ENCODE measurements around the gene REPS2.

The REPS2 gene

GRCh38 chrX:17036171-17036961 lies 89.9 kb downstream of the REPS2 start:
- no peak for DNase-seq (ENCODE audit: low spot score)

GRCh38 chrX:17038277-17038676 lies 91.8 kb downstream of the REPS2 start:
- DNase-seq (ENCODE audit: low spot score), result no peak

GRCh38 chrX:17038681-17039161 lies 92.3 kb downstream of the REPS2 start:
- DNase-seq (ENCODE audit: low spot score), result no peak

- no peak for DNase-seq (ENCODE audit: low spot score)
Observed at GRCh38 chrX:17039826-17040225, 93.4 kb downstream of the REPS2 start.

- DNase-seq (ENCODE audit: low spot score), result no peak
Observed at GRCh38 chrX:17040711-17041110, 94.3 kb downstream of the REPS2 start.

- no peak for DNase-seq (ENCODE audit: low spot score)
Observed at GRCh38 chrX:17042037-17042436, 95.6 kb downstream of the REPS2 start.

GRCh38 chrX:17046478-17047097 lies 100.1 kb downstream of the REPS2 start:
- DNase-seq (ENCODE audit: low spot score), result peak; percentile 34

- DNase-seq (ENCODE audit: low spot score), result no peak
Observed at GRCh38 chrX:17047224-17047623, 100.8 kb downstream of the REPS2 start.

GRCh38 chrX:17052210-17052609 lies 105.8 kb downstream of the REPS2 start:
- DNase-seq (ENCODE audit: low spot score), result no peak

GRCh38 chrX:17052793-17053192 lies 106.3 kb downstream of the REPS2 start:
- no peak for DNase-seq (ENCODE audit: low spot score)

GRCh38 chrX:17053502-17053901 lies 107.0 kb downstream of the REPS2 start:
- no peak for DNase-seq (ENCODE audit: low spot score)

- DNase-seq (ENCODE audit: low spot score), result no peak
Observed at GRCh38 chrX:17056868-17057608, 110.6 kb downstream of the REPS2 start.

- no peak for DNase-seq (ENCODE audit: low spot score)
Observed at GRCh38 chrX:17062065-17062464, 115.6 kb downstream of the REPS2 start.

- DNase-seq (ENCODE audit: low spot score), result no peak
Observed at GRCh38 chrX:17065100-17065499, 118.6 kb downstream of the REPS2 start.

- DNase-seq (ENCODE audit: low spot score), result no peak
Observed at GRCh38 chrX:17067534-17067933, 121.1 kb downstream of the REPS2 start.

- DNase-seq (ENCODE audit: low spot score), result no peak
Observed at GRCh38 chrX:17072301-17072700, 125.8 kb downstream of the REPS2 start.

GRCh38 chrX:17072721-17073230 lies 126.3 kb downstream of the REPS2 start:
- DNase-seq (ENCODE audit: low spot score), result no peak

- no peak for DNase-seq (ENCODE audit: low spot score)
Observed at GRCh38 chrX:17075004-17075403, 128.5 kb downstream of the REPS2 start.

- DNase-seq (ENCODE audit: low spot score), result no peak
Observed at GRCh38 chrX:17077361-17077760, 130.9 kb downstream of the REPS2 start.

- DNase-seq (ENCODE audit: low spot score), result no peak
Observed at GRCh38 chrX:17078031-17078720, 131.7 kb downstream of the REPS2 start.

GRCh38 chrX:17081511-17081910 lies 135.1 kb downstream of the REPS2 start:
- DNase-seq (ENCODE audit: low spot score), result no peak

GRCh38 chrX:17081968-17082367 lies 135.5 kb downstream of the REPS2 start:
- no peak for DNase-seq (ENCODE audit: low spot score)
